GM21381 (cell line): ENCODE measurements around the gene ITFG2.
"Not testable (repeated sequence)": the region's sequence is repeated elsewhere in the genome, so short reads cannot be mapped to it uniquely, and the experiment has no call there.

Source experiments
- ATAC-seq: cut with Tn5 transposase; IDR thresholded peaks from one replicate; pipeline ENCODE4 v1.9.1; 2021; ENCODE audit warnings: mild to moderate bottlenecking, moderate library complexity; ENCODE audit not compliant: unreplicated experiment

Gene ITFG2

GRCh38 chr12:2812290-2813213 lies at the start of gene ITFG2:
TSS of gene ITFG2 (plus strand) at chr12:2812668. CDS start at chr12:2812761, 93 bp downstream.
- ATAC-seq, result peak; percentile 94

- ATAC-seq, result no peak
These were observed 48.1 kb upstream of the ITFG2 start for GRCh38 chr12:2764398-2764797.

GRCh38 chr12:2765052-2765451 lies 47.4 kb upstream of the ITFG2 start:
- ATAC-seq, result no peak

- no peak for ATAC-seq
These were observed 46.9 kb upstream of the ITFG2 start for GRCh38 chr12:2765608-2766007.

- ATAC-seq, result no peak
These were observed 44.1 kb upstream of the ITFG2 start for GRCh38 chr12:2768224-2768961.

GRCh38 chr12:2769866-2770533 lies 42.5 kb upstream of the ITFG2 start:
- ATAC-seq, result no peak

- not testable (repeated sequence) for ATAC-seq
These were observed 41.9 kb upstream of the ITFG2 start for GRCh38 chr12:2770544-2770943.

- ATAC-seq, result no peak
These were observed 40.1 kb upstream of the ITFG2 start for GRCh38 chr12:2772370-2772769.

- no peak for ATAC-seq
These were observed 39.1 kb upstream of the ITFG2 start for GRCh38 chr12:2773199-2773875.

- no peak for ATAC-seq
These were observed 37.0 kb upstream of the ITFG2 start for GRCh38 chr12:2775431-2775830.

- no peak for ATAC-seq
These were observed 36.2 kb upstream of the ITFG2 start for GRCh38 chr12:2776129-2776806.

- no peak for ATAC-seq
These were observed 33.2 kb upstream of the ITFG2 start for GRCh38 chr12:2779281-2779680.

GRCh38 chr12:2783936-2784600 lies 28.4 kb upstream of the ITFG2 start:
- no peak for ATAC-seq

- no peak for ATAC-seq
These were observed 27.5 kb upstream of the ITFG2 start for GRCh38 chr12:2785017-2785416.

GRCh38 chr12:2791089-2791488 lies 21.4 kb upstream of the ITFG2 start:
- no peak for ATAC-seq

GRCh38 chr12:2792671-2793500 lies 19.6 kb upstream of the ITFG2 start:
- no peak for ATAC-seq

GRCh38 chr12:2793561-2793960 lies 18.9 kb upstream of the ITFG2 start:
- ATAC-seq, result no peak

GRCh38 chr12:2794191-2794735 lies 18.2 kb upstream of the ITFG2 start:
- peak; percentile 8 for ATAC-seq
